Dermis blood vessel endothelial cell (primary cell): ENCODE results near the gene PDE8A. TPM values are rescaled to one million over a fixed set of nuclear protein-coding genes. Genes with fewer than 3 reads are reported as not detected.
"Not testable (repeated sequence)": the region's sequence is repeated elsewhere in the genome, so short reads cannot be mapped to it uniquely, and the experiment has no call there.

Experiments
- DNase-seq: peaks from one replicate; pipeline ENCODE4 v3.0.0; 2010
- total RNA-seq: library from RNA; depleted of rRNA; stranded (reverse); fragments of >200 nt; gene quantifications from 2 replicates; pipeline ENCODE4 v1.2.3, GENCODE V29; 2014

PDE8A gene
- total RNA-seq, 1 donor from 2014 or later: 69.8 TPM

DNA sequence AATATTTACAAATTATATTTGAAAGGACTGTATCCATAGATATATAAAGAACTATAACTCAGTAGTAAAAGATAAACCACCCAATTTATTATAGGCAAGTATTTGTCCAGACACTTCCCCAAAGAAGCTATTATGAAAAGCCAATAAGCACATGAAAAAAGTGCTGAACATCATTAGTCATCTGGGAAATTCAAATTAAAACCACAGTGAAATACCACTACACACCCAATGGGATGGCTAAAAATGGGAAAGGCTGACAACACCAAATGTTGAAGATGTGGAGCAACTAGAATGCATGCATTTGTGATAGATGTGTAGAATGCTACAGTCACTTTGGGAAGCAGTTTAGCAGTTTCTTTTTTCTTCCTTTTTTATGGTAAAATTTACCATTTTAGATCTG, 147.0 kb downstream of the PDE8A start:
- DNase-seq: no peak

GRCh38 chr15:85129881-85130280, 148.2 kb downstream of the PDE8A start:
- DNase-seq: peak; percentile 56

DNA sequence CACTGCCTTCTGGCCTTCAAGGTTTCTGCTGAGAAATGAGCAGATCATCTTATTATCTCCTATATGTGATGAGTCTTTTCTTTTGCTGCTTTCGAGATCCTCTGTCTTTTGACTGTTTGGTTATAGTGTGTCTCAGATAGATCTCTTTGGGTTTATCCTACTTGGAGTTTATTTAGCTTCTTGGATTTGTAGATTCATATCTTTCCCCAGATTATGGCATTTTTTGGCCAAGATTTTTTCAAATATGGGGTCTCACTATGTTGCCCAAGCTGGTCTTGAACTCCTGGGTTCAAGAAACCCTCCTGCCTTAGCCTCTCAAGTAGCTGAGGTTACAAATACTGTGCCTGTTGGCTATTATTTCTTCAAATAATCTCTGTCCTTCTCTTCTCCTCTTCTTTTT, 150.3 kb downstream of the PDE8A start:
- DNase-seq: no peak

GRCh38 chr15:85133709-85134108, 152.1 kb downstream of the PDE8A start:
- no peak for DNase-seq

- no peak for DNase-seq
These were observed 156.0 kb downstream of the PDE8A start for GRCh38 chr15:85137489-85138168.

GRCh38 chr15:85139391-85139790, 157.7 kb downstream of the PDE8A start:
- no peak for DNase-seq

GRCh38 chr15:85141726-85142125, 160.1 kb downstream of the PDE8A start:
- peak; percentile 26 for DNase-seq

DNA sequence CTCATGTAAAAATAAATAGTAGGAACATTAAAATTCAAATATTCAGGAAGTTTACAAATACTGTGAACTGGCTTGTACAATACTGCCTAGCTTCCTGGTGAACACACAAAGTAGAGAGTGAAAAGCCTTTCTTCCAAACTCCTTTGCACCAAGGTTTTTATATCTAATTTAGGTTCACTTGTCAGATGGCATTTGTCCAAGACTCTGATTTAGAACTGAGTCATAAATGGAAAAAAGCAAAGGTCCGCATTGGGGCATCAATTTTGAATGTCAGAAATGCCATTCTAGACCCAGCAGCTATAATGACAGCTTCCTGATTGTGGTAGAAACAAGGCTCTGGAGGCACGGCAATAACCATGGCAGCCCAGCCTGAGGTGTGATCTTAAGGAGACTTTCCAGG, 160.7 kb downstream of the PDE8A start:
- peak; percentile 90 for DNase-seq

GRCh38 chr15:85149465-85150129, 167.9 kb downstream of the PDE8A start:
- no peak for DNase-seq

DNA sequence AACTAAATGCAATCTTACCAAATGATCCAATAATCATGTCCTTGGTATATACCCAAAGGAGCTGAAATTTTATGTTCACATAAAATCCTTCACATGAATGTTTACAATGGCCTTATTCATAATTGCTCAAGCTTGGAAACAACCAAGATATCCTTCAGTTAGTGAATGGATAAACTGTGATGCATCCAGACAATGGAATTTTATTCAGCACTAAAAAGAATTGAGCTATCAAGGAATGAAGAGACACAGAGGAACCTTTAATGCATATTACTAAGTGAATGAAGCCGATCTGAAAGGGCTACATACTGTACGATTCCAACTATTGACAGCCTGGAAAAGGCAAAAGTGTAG, 168.4 kb downstream of the PDE8A start:
- no peak for DNase-seq

- DNase-seq: no peak
These were observed 169.5 kb downstream of the PDE8A start for GRCh38 chr15:85151145-85151544.

- DNase-seq: no peak
These were observed 170.2 kb downstream of the PDE8A start for GRCh38 chr15:85151861-85152260.

- DNase-seq: peak; percentile 4
These were observed 172.4 kb downstream of the PDE8A start for GRCh38 chr15:85154061-85154460.

- DNase-seq: peak; percentile 16
These were observed 173.7 kb downstream of the PDE8A start for GRCh38 chr15:85155360-85155759.

GRCh38 chr15:85155857-85156256, 174.2 kb downstream of the PDE8A start:
- peak; percentile 85 for DNase-seq

DNA sequence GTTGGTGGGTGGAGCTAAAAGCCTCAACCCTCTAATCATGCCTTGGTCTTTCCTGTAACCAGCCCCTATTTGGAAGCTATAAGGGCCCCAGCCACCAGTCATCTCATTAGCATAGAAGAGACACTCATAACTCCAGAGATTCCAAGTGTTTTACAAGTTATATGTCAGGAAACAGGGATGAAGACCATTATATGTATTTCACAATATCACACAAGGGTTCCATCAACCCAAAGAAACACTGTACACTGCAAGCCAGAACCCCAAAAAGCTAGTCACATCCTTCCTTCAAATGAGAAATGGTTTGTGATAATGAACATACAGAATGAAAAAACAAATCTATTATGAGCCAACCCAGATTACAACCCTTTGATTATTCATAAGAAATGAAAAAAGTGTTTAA, 175.7 kb downstream of the PDE8A start:
- no peak for DNase-seq

DNA sequence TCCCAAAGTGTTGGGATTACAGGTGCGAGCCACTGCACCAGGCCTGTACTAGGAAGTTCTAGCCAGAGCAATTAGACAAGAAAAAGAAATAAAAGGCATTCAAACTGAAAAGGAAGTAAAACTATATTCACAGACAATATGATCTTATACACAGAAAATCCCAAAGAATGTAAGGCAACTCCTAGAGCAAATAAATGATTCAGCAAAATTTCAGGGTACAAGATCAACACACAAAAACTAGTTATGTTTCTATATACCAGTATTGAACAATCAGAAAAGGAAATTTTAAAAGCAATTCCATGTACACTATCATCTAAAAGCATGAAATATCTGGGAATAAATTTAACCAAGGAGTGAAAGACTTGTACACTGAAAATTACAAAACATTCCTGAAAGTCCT, 180.6 kb downstream of the PDE8A start:
- no peak for DNase-seq

DNA sequence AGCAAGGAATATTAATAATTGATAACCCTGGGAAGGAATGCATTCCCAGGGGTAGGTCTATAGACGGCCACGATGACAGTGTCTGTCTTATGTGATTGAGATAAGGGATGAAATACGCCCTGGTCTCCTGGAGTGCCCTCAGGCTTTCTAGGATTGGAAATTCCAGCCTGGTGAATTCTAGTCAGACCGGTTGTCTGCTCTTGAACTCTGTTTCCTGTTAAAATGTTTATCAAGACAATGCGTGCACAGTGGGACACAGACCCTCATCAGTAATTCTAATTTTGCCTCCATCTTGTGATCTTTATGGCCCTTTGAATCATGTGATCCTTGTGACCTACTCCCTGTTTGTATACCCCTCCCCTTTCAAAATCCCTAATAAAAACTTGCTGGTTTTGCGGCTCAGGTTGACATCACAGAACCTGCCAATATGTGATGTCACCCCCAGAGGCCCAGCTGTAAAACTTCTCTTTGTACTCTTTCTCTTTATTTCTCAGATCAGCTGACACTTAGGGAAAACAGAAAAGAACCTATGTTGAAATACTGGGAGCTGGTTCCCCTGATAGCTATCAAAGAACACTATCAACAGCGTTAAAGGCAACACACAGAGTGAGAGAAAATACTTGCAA, 183.3 kb downstream of the PDE8A start:
- DNase-seq: peak; percentile 67

DNA sequence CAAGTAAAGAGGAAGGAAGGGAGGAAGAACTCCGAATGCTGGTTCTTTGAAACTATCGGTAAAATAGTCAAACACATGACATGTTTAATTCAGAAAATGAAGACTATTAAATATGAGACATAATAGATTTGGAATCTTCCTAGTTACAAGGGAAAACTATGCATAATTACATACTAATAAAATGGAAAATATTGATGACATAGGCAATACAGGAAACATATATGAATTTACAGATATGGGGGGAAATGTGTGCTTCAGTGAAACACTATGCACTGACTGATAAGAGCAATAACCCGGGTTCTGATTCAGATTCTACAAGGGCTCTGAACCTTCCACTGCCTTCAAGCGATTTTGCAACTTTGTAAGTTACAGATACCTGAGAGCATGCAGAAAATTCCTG, 185.9 kb downstream of the PDE8A start:
- DNase-seq: no peak

GRCh38 chr15:85168642-85169173, 187.1 kb downstream of the PDE8A start:
- peak; percentile 72 for DNase-seq

DNA sequence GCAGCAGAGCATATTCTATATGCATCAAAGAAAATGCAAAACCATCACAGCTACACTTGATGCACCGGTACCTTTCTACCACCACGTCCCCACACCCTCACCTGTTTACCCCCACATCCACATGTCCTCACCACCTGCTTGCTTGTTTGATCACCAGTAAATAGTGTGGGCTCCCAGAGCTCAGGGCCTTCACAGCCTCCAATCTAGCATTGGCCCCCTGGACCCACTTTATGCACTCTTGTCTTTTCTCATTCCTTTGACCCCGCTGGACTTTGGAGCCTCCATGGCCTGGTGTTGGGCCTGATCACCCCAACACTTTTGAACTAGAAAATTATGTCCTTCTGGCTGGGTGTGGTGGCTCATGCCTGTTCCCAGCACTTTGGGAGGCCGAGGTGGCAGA, 190.1 kb downstream of the PDE8A start:
- DNase-seq: peak; percentile 15

DNA sequence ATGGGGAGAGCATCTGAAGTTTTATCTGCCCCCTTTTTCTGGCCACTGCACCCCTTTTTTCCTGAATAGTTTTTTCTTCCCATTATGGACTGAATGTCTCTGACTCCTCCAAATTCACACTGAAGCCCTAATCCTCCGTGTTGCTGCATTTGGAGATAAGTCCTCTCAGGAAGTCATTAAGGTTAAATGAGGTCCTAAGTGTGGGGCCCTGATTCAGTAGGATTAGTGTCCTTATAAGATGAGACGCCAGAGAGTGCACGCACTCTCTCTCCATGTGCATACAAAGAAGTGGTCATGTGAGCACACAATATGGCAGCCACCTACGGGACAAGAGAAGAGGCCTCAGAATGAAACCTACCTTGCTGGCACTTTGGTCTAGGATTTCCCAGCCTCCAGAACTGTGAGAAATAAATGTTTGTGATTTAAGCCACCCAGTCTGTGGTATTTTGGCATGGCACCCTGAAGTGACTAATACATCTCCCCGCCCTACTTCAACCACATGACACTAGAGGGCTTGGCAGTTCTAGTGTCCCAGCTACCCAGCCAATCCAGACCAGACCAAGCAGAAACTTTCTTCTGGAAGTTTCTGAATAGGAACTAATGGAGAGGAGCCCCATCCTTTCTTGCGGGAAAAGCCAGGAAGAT, 191.3 kb downstream of the PDE8A start:
- DNase-seq: no peak

GRCh38 chr15:85173630-85174029, 192.0 kb downstream of the PDE8A start:
- DNase-seq: not testable (repeated sequence)
